Common myeloid progenitor, CD34-positive (primary cell): ENCODE measurements around the gene ADK.

Experiments used
- CTCF ChIA-PET: fragments of 350-600 bp; sonication (Branson Sonifier 250); formaldehyde crosslinking; loops from one replicate; lab custom pipeline; 2021; ENCODE audit warnings: antibody characterized with exemption; lab: Charles Lee
- POLR2A ChIA-PET: fragments of 350-600 bp; sonication (Branson Sonifier 250); formaldehyde crosslinking; loops from one replicate; lab custom pipeline; 2021; ENCODE audit warnings: antibody characterized with exemption; lab: Charles Lee
- DNase-seq, 3 donors: peaks; one replicate each; pipeline versions ENCODE4 v3.0.0 to v3.0.0-alpha.2; 2013
- H3K27ac ChIP-seq, 2 experiments: 1 replicate in 1 of 2; 2 replicates in 1 of 2; pipeline ENCODE4 v1.7.0; 2013; ENCODE audit warnings: inconsistent platforms in 2 of 2, low read length in 2 of 2, mild to moderate bottlenecking in 2 of 2, low read depth in 1 of 2, moderate library complexity in 1 of 2; ENCODE audit not compliant: severe bottlenecking in 2 of 2, insufficient read depth in 1 of 2, poor library complexity in 1 of 2
- H3K27me3 ChIP-seq, 5 experiments: replicated peaks in 2 of 5; 1 replicate in 3 of 5; 2 replicates in 2 of 5; pipeline versions ENCODE4 v1.6.1 to v1.7.0; 2013; ENCODE audit warnings: low read length in 4 of 5, mild to moderate bottlenecking in 2 of 5, moderate library complexity in 2 of 5, inconsistent platforms in 1 of 5; ENCODE audit not compliant: insufficient read depth in 5 of 5, control insufficient read depth in 4 of 5
- H3K36me3 ChIP-seq, 4 experiments: 1 replicate in 2 of 4; 2 replicates in 2 of 4; pipeline versions ENCODE4 v1.6.1 to v1.7.0; 2013; ENCODE audit warnings: low read length in 3 of 4, control low read depth in 1 of 4, mild to moderate bottlenecking in 1 of 4; ENCODE audit not compliant: control insufficient read depth in 4 of 4, insufficient read depth in 4 of 4
- H3K4me1 ChIP-seq, 4 experiments: 1 replicate in 3 of 4; 2 replicates in 1 of 4; pipeline versions ENCODE4 v1.6.1 to v1.7.1; 2013; ENCODE audit warnings: low read length in 3 of 4, mild to moderate bottlenecking in 3 of 4, control low read depth in 1 of 4, inconsistent platforms in 1 of 4, moderate library complexity in 1 of 4; ENCODE audit not compliant: control insufficient read depth in 4 of 4, insufficient read depth in 4 of 4; ENCODE audit errors: control extremely low read depth in 1 of 4
- H3K4me3 ChIP-seq, 7 experiments: 1 replicate in 4 of 7; 2 replicates in 3 of 7; pipeline versions ENCODE4 v1.5.1 to v1.7.0; 2013; ENCODE audit warnings: mild to moderate bottlenecking in 7 of 7, low read length in 6 of 7, moderate library complexity in 6 of 7, inconsistent platforms in 2 of 7, low read depth in 2 of 7, control low read depth in 1 of 7; ENCODE audit not compliant: insufficient read depth in 4 of 7, control insufficient read depth in 1 of 7; ENCODE audit errors: extremely low read depth in 1 of 7
- H3K9me3 ChIP-seq, 5 experiments: 1 replicate in 4 of 5; 2 replicates in 1 of 5; pipeline versions ENCODE4 v1.6.1 to v1.7.1; 2013; ENCODE audit warnings: low read length in 4 of 5, mild to moderate bottlenecking in 2 of 5, inconsistent platforms in 1 of 5, low read depth in 1 of 5, moderate library complexity in 1 of 5; ENCODE audit not compliant: control insufficient read depth in 4 of 5, insufficient read depth in 2 of 5; ENCODE audit errors: control extremely low read depth in 1 of 5
- WGBS: methylation state at CpG from one replicate; pipeline ENCODE4 v1.1.5; 2013; ENCODE audit not compliant: insufficient coverage; 5-methylcytosine and 5-hydroxymethylcytosine counted together

ADK gene

DNA sequence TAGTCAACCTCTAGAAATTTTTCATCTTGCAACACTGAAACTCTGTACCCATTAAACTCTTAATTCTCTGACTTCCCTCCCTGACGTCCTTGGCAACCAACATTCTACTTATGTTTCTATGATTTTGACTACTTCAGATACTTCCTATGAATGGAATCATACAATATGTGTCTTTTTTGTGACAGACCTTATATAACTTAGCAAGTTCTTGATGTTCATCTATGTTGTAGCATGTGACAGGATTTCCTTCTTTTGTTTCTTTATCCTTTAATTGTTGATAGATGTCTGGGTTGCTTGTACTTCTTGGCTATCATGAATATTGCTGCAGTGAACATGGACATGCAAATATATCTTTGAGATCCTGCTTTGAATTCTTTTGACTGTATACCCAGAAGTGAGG is 240.8 kb downstream of the ADK start:
- ChIA-PET CTCF (no interaction called here), POLR2A (no interaction called here)
- peaks cover 7 to 20% (median 8%) of the 10 kb centered on the region in 4 experiments for H3K36me3 ChIP-seq
- DNase-seq = no peak
- H3K27ac ChIP-seq = no peak overlapping the region
- H3K27me3 ChIP-seq = no peaks in the 10 kb centered on the region
- WGBS = no CpG with 5 or more reads among the region's 1 CpG
- H3K9me3 ChIP-seq = peaks cover 0 to 12% (median 0%) of the 10 kb centered on the region in 5 experiments
- no peaks in the 10 kb centered on the region for H3K4me1 ChIP-seq
- no peak overlapping the region for H3K4me3 ChIP-seq

DNA sequence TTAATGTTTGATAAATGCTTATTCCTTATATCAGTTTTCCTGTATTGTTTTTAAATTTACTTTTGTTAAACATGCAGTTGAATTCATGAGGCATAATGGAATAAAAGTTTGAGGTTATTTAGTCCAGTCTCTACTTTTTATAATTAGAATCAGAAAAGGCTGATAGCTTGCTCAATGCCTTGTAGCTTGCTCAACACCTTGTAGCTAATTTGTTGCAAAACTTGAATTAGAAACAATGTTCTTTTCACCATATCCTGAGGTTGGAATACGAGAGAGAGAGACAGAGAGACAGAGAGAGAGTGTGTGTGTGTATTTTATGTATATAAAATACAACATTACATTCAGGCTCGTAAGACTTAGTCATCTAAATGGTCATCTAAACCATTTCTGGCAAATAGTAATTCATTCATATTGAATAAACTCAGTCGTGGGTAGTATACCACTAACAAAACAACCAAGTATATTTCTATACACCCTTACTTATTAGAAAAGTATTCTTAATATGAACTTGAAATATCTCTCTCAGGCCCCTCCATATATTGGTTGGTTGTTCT is 243.5 kb downstream of the ADK start:
- no peak for DNase-seq
- Histone ChIP-seq H3K4me3 (no peak overlapping the region), H3K27ac (no peak overlapping the region), H3K9me3 (peaks cover 0 to 12% (median 0%) of the 10 kb centered on the region in 5 experiments), H3K36me3 (peaks cover 5 to 20% (median 8%) of the 10 kb centered on the region in 4 experiments), H3K4me1 (no peaks in the 10 kb centered on the region), H3K27me3 (no peaks in the 10 kb centered on the region)
- ChIA-PET POLR2A (no interaction called here), CTCF (no interaction called here)
- no CpG with 5 or more reads among the region's 3 CpGs for WGBS

DNA sequence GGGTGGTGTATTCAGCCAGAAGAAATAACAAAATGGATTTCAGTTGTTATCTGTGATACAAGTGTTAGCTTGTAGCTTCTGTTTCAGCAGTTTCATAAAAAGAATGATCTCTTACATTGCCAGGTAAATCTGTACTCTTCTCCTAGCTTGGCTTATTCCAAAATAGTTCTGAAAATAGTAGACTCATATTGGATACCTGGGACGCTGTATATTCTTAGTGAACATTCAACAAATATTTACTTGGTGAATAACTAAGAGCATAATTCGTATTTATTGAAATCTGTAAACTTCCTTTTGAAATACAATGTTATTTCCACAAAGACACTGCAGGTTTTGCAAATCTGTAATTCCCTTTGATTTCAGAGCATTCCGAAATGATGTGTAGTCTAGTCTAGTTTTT is 249.2 kb downstream of the ADK start:
- no peaks in the 10 kb centered on the region for H3K4me1 ChIP-seq
- POLR2A ChIA-PET = no interaction called here
- CTCF ChIA-PET = no interaction called here
- peaks cover 2 to 17% (median 4%) of the 10 kb centered on the region in 5 experiments for H3K9me3 ChIP-seq
- peaks cover 0 to 16% (median 8%) of the 10 kb centered on the region in 4 experiments for H3K36me3 ChIP-seq
- H3K27me3 ChIP-seq = no peaks in the 10 kb centered on the region
- no peak overlapping the region for H3K27ac ChIP-seq
- DNase-seq = no peak
- no peak overlapping the region for H3K4me3 ChIP-seq
- WGBS = no CpG with 5 or more reads among the region's 3 CpGs

DNA sequence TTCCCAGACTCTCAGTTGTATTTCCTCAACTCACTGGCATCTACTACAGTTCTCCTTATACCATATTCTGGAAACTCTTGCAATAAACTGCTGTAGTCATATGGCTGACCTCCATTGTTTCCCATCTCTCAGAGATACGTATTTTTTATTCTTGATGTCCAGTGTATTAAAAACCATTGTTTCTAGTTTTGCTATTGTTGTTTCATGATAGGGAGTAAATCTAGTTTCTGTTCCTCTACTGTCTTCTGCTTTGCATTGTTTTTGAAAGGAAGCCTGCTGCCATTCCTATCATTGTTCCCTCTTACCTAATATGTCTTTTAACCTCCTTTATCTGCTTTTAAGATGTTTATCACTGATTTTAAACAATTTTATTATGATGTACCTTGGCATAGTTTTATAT is 255.0 kb downstream of the ADK start:
- DNase-seq = no peak
- no peak overlapping the region for H3K27ac ChIP-seq
- CTCF ChIA-PET = interaction anchor here (1.0 kb wide), 1 partner anchor 24 kb away, joined by 3 read pairs; no protein-coding TSS in a partner anchor
- peaks cover 0 to 4% (median 0%) of the 10 kb centered on the region in 4 experiments for H3K4me1 ChIP-seq
- POLR2A ChIA-PET = no interaction called here
- H3K27me3 ChIP-seq = no peaks in the 10 kb centered on the region
- WGBS = no CpG with 5 or more reads among the region's 1 CpG
- peaks cover 2 to 21% (median 8%) of the 10 kb centered on the region in 4 experiments for H3K36me3 ChIP-seq
- peaks cover 2 to 22% (median 6%) of the 10 kb centered on the region in 5 experiments for H3K9me3 ChIP-seq
- no peak overlapping the region for H3K4me3 ChIP-seq

DNA sequence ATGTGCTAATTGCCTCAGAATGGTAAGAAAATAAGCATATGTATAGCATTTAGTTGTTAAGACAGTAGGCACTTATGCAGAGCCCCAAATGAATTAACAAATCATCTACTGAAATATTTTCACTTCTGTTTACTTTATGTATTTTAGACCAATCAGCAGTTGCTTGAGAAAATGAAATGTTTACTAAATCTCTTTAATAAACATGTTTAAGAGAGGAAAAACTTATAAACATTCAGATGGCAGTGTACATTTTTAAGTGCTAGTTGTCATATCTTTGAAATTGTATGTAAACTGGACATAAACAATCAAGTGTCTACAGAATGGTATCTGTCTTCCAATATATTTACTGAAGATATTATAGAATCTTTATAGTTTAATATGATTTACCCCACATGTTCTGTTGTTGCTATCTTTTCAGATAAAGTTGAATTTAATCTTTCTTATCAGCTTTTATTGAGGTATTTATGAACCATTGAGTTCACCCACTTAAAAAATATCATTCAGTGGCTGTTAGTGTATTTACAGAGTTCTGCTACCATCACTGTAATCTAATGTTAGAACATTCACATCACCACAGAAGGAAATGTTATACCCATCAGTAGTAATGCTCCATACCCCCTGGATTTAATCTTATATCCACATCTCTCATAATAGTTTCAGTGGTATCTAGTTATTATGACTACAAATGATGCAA is 264.3 kb downstream of the ADK start:
- Histone ChIP-seq H3K27me3 (no peaks in the 10 kb centered on the region), H3K36me3 (peaks cover 6 to 26% (median 10%) of the 10 kb centered on the region in 4 experiments), H3K9me3 (peaks cover 0 to 16% (median 3%) of the 10 kb centered on the region in 5 experiments), H3K27ac (no peak overlapping the region), H3K4me3 (no peak overlapping the region), H3K4me1 (peaks cover 0 to 10% (median 6%) of the 10 kb centered on the region in 4 experiments)
- ChIA-PET POLR2A (no interaction called here), CTCF (no interaction called here)
- no peak for DNase-seq

DNA sequence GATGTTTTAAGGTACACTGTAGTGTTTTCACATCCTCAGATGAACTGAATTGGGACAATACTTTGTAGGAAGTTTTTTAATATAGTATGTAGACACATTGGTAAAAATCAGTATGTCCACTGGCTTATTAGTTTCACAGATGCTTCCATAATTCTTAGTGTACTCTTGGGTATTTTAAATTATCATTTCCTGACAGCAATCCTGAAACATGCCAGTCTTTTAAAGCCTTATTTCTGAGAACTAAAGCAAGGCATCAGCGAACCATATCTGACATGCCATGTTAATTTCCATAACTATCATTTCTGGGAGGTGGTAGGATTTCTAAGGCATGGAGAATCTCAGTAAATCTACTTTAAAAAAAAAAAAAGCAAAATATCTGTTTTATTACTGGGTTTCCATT is 266.4 kb downstream of the ADK start:
- peaks cover 0 to 10% (median 6%) of the 10 kb centered on the region in 4 experiments for H3K4me1 ChIP-seq
- CTCF ChIA-PET = no interaction called here
- POLR2A ChIA-PET = interaction anchor here (0.7 kb wide), 1 partner anchor 1565 kb away, joined by 3 read pairs; no protein-coding TSS in a partner anchor
- no CpG with 5 or more reads among the region's 1 CpG for WGBS
- no peak overlapping the region for H3K4me3 ChIP-seq
- peaks cover 0 to 3% (median 0%) of the 10 kb centered on the region in 5 experiments for H3K9me3 ChIP-seq
- no peak for DNase-seq
- no peak overlapping the region for H3K27ac ChIP-seq
- H3K27me3 ChIP-seq = no peaks in the 10 kb centered on the region
- peaks cover 2 to 6% (median 3%) of the 10 kb centered on the region in 4 experiments for H3K36me3 ChIP-seq
